CD4-positive, alpha-beta T cell (primary cell): Measurements from ENCODE around the gene ZC3H8. TPM values are rescaled to one million over a fixed set of nuclear protein-coding genes. Genes with fewer than 3 reads are reported as not detected.

Experiments used
- ATAC-seq: fragments of 200-7000 bp; cut with Tn5 transposase; one replicate; pipeline ENCODE4 v1.10.0; 2022; ENCODE audit warnings: mild to moderate bottlenecking; ENCODE audit not compliant: poor library complexity
- CTCF ChIA-PET: fragments of 350-600 bp; sonication (Branson Sonifier 250); formaldehyde crosslinking; loops from one replicate; lab custom pipeline; 2021; ENCODE audit warnings: antibody characterized with exemption, inconsistent platforms; lab: Charles Lee
- POLR2A ChIA-PET: fragments of 350-600 bp; sonication (Branson Sonifier 250); formaldehyde crosslinking; loops from one replicate; lab custom pipeline; 2021; ENCODE audit warnings: antibody characterized with exemption, inconsistent platforms; lab: Charles Lee
- DNase-seq, 14 experiments: peaks; one replicate each; pipeline ENCODE4 v3.0.0-alpha.2; 2013 to 2020; ENCODE audit warnings: mixed read lengths in 2 of 14
- H3K27ac ChIP-seq, 2 donors: one replicate each; pipeline versions ENCODE4 v1.5.1 to v1.7.0; 2013; ENCODE audit warnings: low read length in 2 of 2, low read depth in 1 of 2, mild to moderate bottlenecking in 1 of 2
- H3K27me3 ChIP-seq, 2 experiments: 1 replicate in 1 of 2; 2 replicates in 1 of 2; pipeline versions ENCODE4 v1.6.1 to v1.7.0; 2013; ENCODE audit warnings: low read length in 2 of 2, control low read depth in 1 of 2, mild to moderate bottlenecking in 1 of 2, moderate library complexity in 1 of 2; ENCODE audit not compliant: insufficient read depth in 2 of 2, control insufficient read depth in 1 of 2
- H3K36me3 ChIP-seq: one replicate; pipeline ENCODE4 v1.6.1; 2013; ENCODE audit warnings: low read length, control low read depth; ENCODE audit not compliant: insufficient read depth
- H3K4me1 ChIP-seq: one replicate; pipeline ENCODE4 v1.6.1; 2013; ENCODE audit warnings: low read length, control low read depth; ENCODE audit not compliant: insufficient read depth
- H3K4me3 ChIP-seq: one replicate; pipeline ENCODE4 v1.5.1; 2013; ENCODE audit warnings: mild to moderate bottlenecking, low read length, moderate library complexity
- H3K9me3 ChIP-seq, 2 experiments: 1 replicate in 1 of 2; 2 replicates in 1 of 2; pipeline versions ENCODE4 v1.6.1 to v1.7.0; 2013; ENCODE audit warnings: low read length in 2 of 2, mild to moderate bottlenecking in 2 of 2, control low read depth in 1 of 2, moderate library complexity in 1 of 2; ENCODE audit not compliant: control insufficient read depth in 1 of 2, insufficient read depth in 1 of 2
- H3K27ac Mint-ChIP-seq: one replicate; pipeline ENCODE4 v1.8.0; 2020; ENCODE audit warnings: mixed read lengths
- H3K27me3 Mint-ChIP-seq: one replicate; pipeline ENCODE4 v1.8.0; 2021; ENCODE audit warnings: mixed read lengths
- H3K36me3 Mint-ChIP-seq: one replicate; pipeline ENCODE4 v1.8.0; 2021; ENCODE audit warnings: low read depth, mixed read lengths
- H3K4me1 Mint-ChIP-seq: one replicate; pipeline ENCODE4 v1.8.0; 2021; ENCODE audit warnings: low read depth, mixed read lengths
- H3K4me3 Mint-ChIP-seq: one replicate; pipeline ENCODE4 v1.8.0; 2020; ENCODE audit warnings: mild to moderate bottlenecking, mixed read lengths
- H3K9me3 Mint-ChIP-seq: one replicate; pipeline ENCODE4 v1.8.0; 2020; ENCODE audit warnings: mixed read lengths
- CTCF ChIP-seq: fragments of 200-600 bp; IDR thresholded peaks from one replicate; pipeline ENCODE4 v1.8.0; 2022; ENCODE audit warnings: antibody characterized with exemption, mild to moderate bottlenecking
- intact Hi-C, 2 experiments: fragments of 100-400 bp; cut with DNase I in 1 of 2; cut with micrococcal nuclease in 1 of 2; formaldehyde crosslinking; loops; one replicate each; pipeline versions ENCODE4 v1.15.1 to v1.9.0; 2023 to 2025; cut with DNase I, micrococcal nuclease
- total RNA-seq, 174 experiments: library from RNA in 2 of 174; stranded (reverse) in 2 of 174; gene quantifications; one replicate each; pipeline ENCODE4 v1.2.3 and lab custom pipeline; 2021 to 2026

ZC3H8 gene
- total RNA-seq, 2 experiments from 2014 or later = 10.2 to 16.2 TPM

GRCh38 chr2:112181571-112182290 lies 73.1 kb downstream of the ZC3H8 start:
- peak; percentile 22 for TF ChIP-seq CTCF
- H3K27ac Mint-ChIP-seq = peak overlapping the region; percentile 94
- peak; percentile 60 to 89 (median 70) for DNase-seq
- peak; percentile 74 for ATAC-seq
- H3K27me3 Mint-ChIP-seq = no peaks in the 10 kb centered on the region
- H3K4me3 Mint-ChIP-seq = peak overlapping the region; percentile 96
- H3K9me3 Mint-ChIP-seq = no peaks in the 10 kb centered on the region
- peaks cover 25% of the 10 kb centered on the region for H3K36me3 Mint-ChIP-seq
- Histone ChIP-seq H3K9me3 (no peaks in the 10 kb centered on the region), H3K36me3 (peaks cover 21% of the 10 kb centered on the region), H3K4me1 (peaks cover 55% of the 10 kb centered on the region), H3K27me3 (no peaks in the 10 kb centered on the region), H3K4me3 (peak overlapping the region; percentile 71), H3K27ac (peak overlapping the region; percentile 86 to 90)
- peaks cover 69% of the 10 kb centered on the region for H3K4me1 Mint-ChIP-seq
- ChIA-PET CTCF (interaction anchor here (0.7 to 2.9 kb wide), 14 partner anchors 9 to 402 kb away, joined by 3 to 14 read pairs (median 4); partner anchors contain the start of gene ZC3H8), POLR2A (interaction anchor here (0.9 to 4.0 kb wide), 22 partner anchors 8 to 361 kb away, joined by 3 to 31 read pairs (median 6); partner anchors contain the start of genes FBLN7, TMEM87B, ZC3H6 and ZC3H8)
- intact Hi-C loops = loop anchor here (5.0 to 10.0 kb wide), 4 partner anchors 39 to 1713 kb away; partner anchors contain the start of genes ACTR3 (in 1 of the 2), CHCHD5 (in 1 of the 2) and TMEM87B (in 1 of the 2)

DNA sequence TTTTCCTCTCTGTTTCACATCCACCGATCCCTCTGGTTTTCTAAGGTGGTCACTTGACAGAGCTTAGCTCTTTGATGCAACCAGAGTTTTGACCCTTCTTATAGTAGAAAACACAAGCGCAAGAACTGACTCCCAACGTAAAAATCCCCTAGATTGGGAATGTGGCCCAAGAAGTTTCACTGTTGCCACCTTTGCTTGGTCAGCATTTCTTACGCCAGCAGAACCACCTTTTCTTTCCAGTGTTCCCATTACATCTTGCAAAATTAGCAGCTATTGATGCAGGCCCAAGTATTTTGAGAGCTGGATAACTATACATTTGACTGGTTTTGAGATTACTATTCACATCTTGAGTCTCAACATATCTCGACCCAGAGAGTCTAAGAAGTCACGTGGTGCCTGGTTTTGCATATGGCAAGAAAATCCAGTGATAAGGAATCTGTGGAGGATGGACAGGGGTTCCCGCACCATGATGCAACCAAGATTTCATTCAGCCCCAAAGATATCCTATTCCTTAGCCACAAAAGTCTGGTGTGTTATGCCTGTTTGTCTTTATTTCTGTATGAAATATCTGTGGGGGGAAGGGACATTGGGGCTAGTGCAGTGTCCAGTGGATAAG lies 78.8 kb downstream of the ZC3H8 start:
- no peak for TF ChIP-seq CTCF
- ChIA-PET CTCF (no interaction called here), POLR2A (no interaction called here)
- ATAC-seq (no peak), DNase-seq (no peak)
- Histone ChIP-seq H3K27me3 (no peaks in the 10 kb centered on the region), H3K36me3 (no peaks in the 10 kb centered on the region), H3K27ac (no peak overlapping the region), H3K4me1 (peaks cover 20% of the 10 kb centered on the region), H3K9me3 (no peaks in the 10 kb centered on the region), H3K4me3 (no peak overlapping the region)
- peaks cover 50% of the 10 kb centered on the region for H3K4me1 Mint-ChIP-seq
- H3K9me3 Mint-ChIP-seq = no peaks in the 10 kb centered on the region
- no peaks in the 10 kb centered on the region for H3K36me3 Mint-ChIP-seq
- intact Hi-C loops = no loop called here
- H3K27ac Mint-ChIP-seq = no peak overlapping the region
- H3K4me3 Mint-ChIP-seq = no peak overlapping the region
- H3K27me3 Mint-ChIP-seq = no peaks in the 10 kb centered on the region

DNA sequence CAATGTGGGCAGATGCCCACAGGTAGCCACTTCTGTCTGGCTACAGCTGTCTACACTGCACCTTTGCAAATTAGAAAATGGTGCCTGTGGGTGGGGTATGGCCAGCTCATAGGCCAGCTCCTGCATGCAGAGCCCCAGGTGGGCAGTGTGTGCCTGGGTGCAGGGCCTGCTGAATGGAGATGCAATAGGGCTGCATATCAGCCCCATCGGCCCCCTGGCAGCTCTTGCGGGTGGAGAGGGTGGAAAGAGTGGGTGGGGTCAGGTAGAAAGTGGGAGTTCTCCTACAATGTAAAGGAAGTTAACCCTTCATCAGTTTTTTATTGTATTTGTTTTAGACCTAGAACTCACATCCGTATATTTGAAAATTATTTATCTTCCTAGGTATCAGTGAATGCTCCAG lies 79.5 kb downstream of the ZC3H8 start:
- Histone ChIP-seq H3K27ac (no peak overlapping the region), H3K4me3 (no peak overlapping the region), H3K9me3 (no peaks in the 10 kb centered on the region), H3K27me3 (no peaks in the 10 kb centered on the region), H3K4me1 (peaks cover 20% of the 10 kb centered on the region), H3K36me3 (no peaks in the 10 kb centered on the region)
- CTCF ChIA-PET = no interaction called here
- H3K4me3 Mint-ChIP-seq = no peak overlapping the region
- intact Hi-C loops = no loop called here
- DNase-seq (no peak), ATAC-seq (no peak)
- no peaks in the 10 kb centered on the region for H3K36me3 Mint-ChIP-seq
- POLR2A ChIA-PET = no interaction called here
- no peak for TF ChIP-seq CTCF
- H3K27me3 Mint-ChIP-seq = no peaks in the 10 kb centered on the region
- no peak overlapping the region for H3K27ac Mint-ChIP-seq
- no peaks in the 10 kb centered on the region for H3K9me3 Mint-ChIP-seq
- H3K4me1 Mint-ChIP-seq = peaks cover 46% of the 10 kb centered on the region
